ENCODE results near the gene USP54. TPM values are rescaled to one million over a fixed set of nuclear protein-coding genes. Genes with fewer than 3 reads are reported as not detected.

USP54 gene
- total and polyA plus RNA-seq, 2 donors (not counting 1 experiment from before 2014, with no cell fraction given), result 2.3 to 12.9 TPM

GRCh38 chr10:73614720-73615119, 23.6 kb upstream of the USP54 start:
- POLR2A ChIA-PET, result no interaction called here

GRCh38 chr10:73609116-73609515, 18.0 kb upstream of the USP54 start:
- DNase-seq, result no peak
- H2AFZ ChIP-seq (ENCODE audit: insufficient read depth, low read depth, low read length, poor library complexity, severe bottlenecking), result no peak overlapping the region
- no peak overlapping the region for H3K4me3 Mint-ChIP-seq
- H3K4me1 Mint-ChIP-seq, result no peaks in the 10 kb centered on the region
- TF ChIP-seq EZH2 (IDR thresholded peaks at IDR 0.05; ENCODE audit: borderline replicate concordance, insufficient read depth, low read depth, low read length, poor library complexity, severe bottlenecking) (no peak), CTCF (IDR thresholded peaks at IDR 0.05) (no peak)
- H3K36me3 ChIP-seq (replicated peaks in 1 of 2; ENCODE audit: control extremely low read depth in 1 of 2, control insufficient read depth in 1 of 2, extremely low read depth in 1 of 2, insufficient read depth in 2 of 2, low read length in 1 of 2), result no peaks in the 10 kb centered on the region
- no peak overlapping the region for H3K4me2 ChIP-seq (replicated peaks; ENCODE audit: low read depth, low read length, poor library complexity, severe bottlenecking)
- no peaks in the 10 kb centered on the region for H3K27me3 ChIP-seq (replicated peaks in 1 of 4; ENCODE audit: control extremely low read depth in 1 of 4, control insufficient read depth in 3 of 4, insufficient read depth in 4 of 4, low read length in 3 of 4)
- H4K20me1 ChIP-seq (ENCODE audit: control insufficient read depth, insufficient read depth, low read length, poor library complexity, severe bottlenecking), result no peaks in the 10 kb centered on the region
- H3K9ac ChIP-seq (ENCODE audit: low read length), result no peak overlapping the region
- POLR2A ChIA-PET, result no interaction called here
- no peak overlapping the region for H3K27ac ChIP-seq (ENCODE audit: low read length in 2 of 2)
- no peak overlapping the region for H3K4me3 ChIP-seq (ENCODE audit: control extremely low read depth in 1 of 5, extremely low read depth in 1 of 5, insufficient read depth in 1 of 5, low read depth in 2 of 5, low read length in 4 of 5)
- intact Hi-C loops (cut with micrococcal nuclease), result no loop called here
- H3K9me3 ChIP-seq (ENCODE audit: control extremely low read depth in 1 of 3, control insufficient read depth in 2 of 3, insufficient read depth in 1 of 3, low read length in 2 of 3), result no peaks in the 10 kb centered on the region
- no peak for ATAC-seq (ENCODE audit: low read depth)
- 100% methylated on average over 4 of the region's 4 CpGs for WGBS (ENCODE audit: insufficient coverage)
- H3K27me3 Mint-ChIP-seq, result no peaks in the 10 kb centered on the region
- no peaks in the 10 kb centered on the region for H3K4me1 ChIP-seq (ENCODE audit: control insufficient read depth in 2 of 2, insufficient read depth in 2 of 2, low read length in 2 of 2)
- CTCF ChIA-PET, result no interaction called here
- H3K9me3 Mint-ChIP-seq (ENCODE audit: insufficient read depth), result no peaks in the 10 kb centered on the region
- no peaks in the 10 kb centered on the region for H3K79me2 ChIP-seq (ENCODE audit: control insufficient read depth, insufficient read depth, low read length)
- no peak overlapping the region for H3K27ac Mint-ChIP-seq

More at GRCh38 chr10:73614720-73615119, 23.6 kb upstream of the USP54 start:
- Histone ChIP-seq H3K4me3 (ENCODE audit: control extremely low read depth in 1 of 5, extremely low read depth in 1 of 5, insufficient read depth in 1 of 5, low read depth in 2 of 5, low read length in 4 of 5) (no peak overlapping the region), H3K9ac (ENCODE audit: low read length) (no peak overlapping the region), H4K20me1 (ENCODE audit: control insufficient read depth, insufficient read depth, low read length, poor library complexity, severe bottlenecking) (no peaks in the 10 kb centered on the region), H2AFZ (ENCODE audit: insufficient read depth, low read depth, low read length, poor library complexity, severe bottlenecking) (no peak overlapping the region), H3K27ac (ENCODE audit: low read length in 2 of 2) (no peak overlapping the region), H3K79me2 (ENCODE audit: control insufficient read depth, insufficient read depth, low read length) (no peaks in the 10 kb centered on the region), H3K27me3 (replicated peaks in 1 of 4; ENCODE audit: control extremely low read depth in 1 of 4, control insufficient read depth in 3 of 4, insufficient read depth in 4 of 4, low read length in 3 of 4) (no peaks in the 10 kb centered on the region), H3K4me1 (ENCODE audit: control insufficient read depth in 2 of 2, insufficient read depth in 2 of 2, low read length in 2 of 2) (no peaks in the 10 kb centered on the region), H3K9me3 (ENCODE audit: control extremely low read depth in 1 of 3, control insufficient read depth in 2 of 3, insufficient read depth in 1 of 3, low read length in 2 of 3) (no peaks in the 10 kb centered on the region), H3K36me3 (replicated peaks in 1 of 2; ENCODE audit: control extremely low read depth in 1 of 2, control insufficient read depth in 1 of 2, extremely low read depth in 1 of 2, insufficient read depth in 2 of 2, low read length in 1 of 2) (no peaks in the 10 kb centered on the region), H3K4me2 (replicated peaks; ENCODE audit: low read depth, low read length, poor library complexity, severe bottlenecking) (no peak overlapping the region)
- no peak for TF ChIP-seq EZH2 (IDR thresholded peaks at IDR 0.05; ENCODE audit: borderline replicate concordance, insufficient read depth, low read depth, low read length, poor library complexity, severe bottlenecking)
- no peak for TF ChIP-seq CTCF (IDR thresholded peaks at IDR 0.05)
- DNase-seq (no peak), ATAC-seq (ENCODE audit: low read depth) (no peak)
- no peaks in the 10 kb centered on the region for H3K9me3 Mint-ChIP-seq (ENCODE audit: insufficient read depth)
- CTCF ChIA-PET, result no interaction called here
- intact Hi-C loops (cut with micrococcal nuclease), result no loop called here
- H3K27ac Mint-ChIP-seq, result no peak overlapping the region
- H3K27me3 Mint-ChIP-seq, result no peaks in the 10 kb centered on the region
- no peaks in the 10 kb centered on the region for H3K4me1 Mint-ChIP-seq
- 100% methylated on average over 1 of the region's 3 CpGs for WGBS (ENCODE audit: insufficient coverage)
- H3K4me3 Mint-ChIP-seq, result no peak overlapping the region

Measured in B cell (primary cell).